ENCODE measurements around the gene LCN1. TPM values are rescaled to one million over a fixed set of nuclear protein-coding genes. Genes with fewer than 3 reads are reported as not detected.

LCN1 gene
- total RNA-seq, 2 donors from 2014 or later: not detected

DNA sequence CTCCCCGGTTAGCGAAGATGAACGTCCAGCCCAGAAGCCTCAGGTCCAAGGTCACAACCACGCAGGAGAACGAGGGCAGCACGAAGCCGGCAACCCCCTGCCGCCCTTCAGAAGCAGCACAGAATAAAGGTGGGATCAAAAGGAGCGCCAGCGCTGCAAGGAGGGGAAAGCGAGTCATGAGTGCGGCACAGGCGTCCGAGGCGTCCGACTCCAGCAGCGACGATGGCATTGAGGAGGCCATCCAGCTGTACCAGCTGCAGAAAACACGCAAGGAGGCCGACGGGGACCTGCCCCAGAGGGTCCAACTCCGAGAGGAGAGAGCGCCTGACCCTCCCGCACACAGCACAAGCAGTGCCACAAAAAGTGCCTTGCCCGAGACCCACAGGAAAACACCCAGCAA, 35.9 kb upstream of the LCN1 start:
- DNase-seq (no peak), ATAC-seq (no peak)
- intact Hi-C loops (cut with DNase I): no loop called here
- TF ChIP-seq, protein P1, sequence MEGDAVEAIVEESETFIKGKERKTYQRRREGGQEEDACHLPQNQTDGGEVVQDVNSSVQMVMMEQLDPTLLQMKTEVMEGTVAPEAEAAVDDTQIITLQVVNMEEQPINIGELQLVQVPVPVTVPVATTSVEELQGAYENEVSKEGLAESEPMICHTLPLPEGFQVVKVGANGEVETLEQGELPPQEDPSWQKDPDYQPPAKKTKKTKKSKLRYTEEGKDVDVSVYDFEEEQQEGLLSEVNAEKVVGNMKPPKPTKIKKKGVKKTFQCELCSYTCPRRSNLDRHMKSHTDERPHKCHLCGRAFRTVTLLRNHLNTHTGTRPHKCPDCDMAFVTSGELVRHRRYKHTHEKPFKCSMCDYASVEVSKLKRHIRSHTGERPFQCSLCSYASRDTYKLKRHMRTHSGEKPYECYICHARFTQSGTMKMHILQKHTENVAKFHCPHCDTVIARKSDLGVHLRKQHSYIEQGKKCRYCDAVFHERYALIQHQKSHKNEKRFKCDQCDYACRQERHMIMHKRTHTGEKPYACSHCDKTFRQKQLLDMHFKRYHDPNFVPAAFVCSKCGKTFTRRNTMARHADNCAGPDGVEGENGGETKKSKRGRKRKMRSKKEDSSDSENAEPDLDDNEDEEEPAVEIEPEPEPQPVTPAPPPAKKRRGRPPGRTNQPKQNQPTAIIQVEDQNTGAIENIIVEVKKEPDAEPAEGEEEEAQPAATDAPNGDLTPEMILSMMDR (IDR thresholded peaks at IDR 0.05): no peak
- TF ChIP-seq POLR2A (IDR thresholded peaks at IDR 0.05): no peak
- 89 to 94% methylated on average over 24 to 25 of the region's 25 CpGs for WGBS, 2 donors
- no peak overlapping the region for H3K4me3 ChIP-seq
- H3K27ac ChIP-seq: no peak overlapping the region
- H3K9me3 ChIP-seq: no peaks in the 10 kb centered on the region
- no peaks in the 10 kb centered on the region for H3K27me3 ChIP-seq
- peaks cover 18% of the 10 kb centered on the region for H3K4me1 ChIP-seq
- peaks cover 0 to 20% of the 10 kb centered on the region in 2 donors for H3K36me3 ChIP-seq (replicated peaks in 1 of 2; ENCODE audit: insufficient read depth in 1 of 2, low read depth in 2 of 2)

DNA sequence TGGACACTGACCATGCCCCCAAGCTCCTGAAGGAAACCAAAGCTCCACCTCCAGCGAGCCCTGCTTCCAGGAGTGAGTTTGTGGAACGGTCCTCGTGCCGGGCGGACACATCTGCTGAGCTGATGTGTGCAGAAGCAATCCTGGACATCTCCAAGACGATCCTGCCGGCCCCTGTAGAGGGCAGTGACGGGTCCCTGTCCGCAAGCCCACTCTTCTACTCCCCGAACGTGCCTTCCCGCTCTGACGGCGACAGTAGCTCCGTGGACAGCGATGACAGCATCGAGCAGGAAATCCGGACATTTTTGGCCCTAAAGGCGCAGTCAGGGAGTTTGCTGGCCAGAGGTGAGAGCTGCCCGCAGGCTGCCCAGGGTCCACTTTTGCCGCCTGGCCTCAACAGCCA, 35.4 kb upstream of the LCN1 start:
- intact Hi-C loops (cut with DNase I): no loop called here
- Histone ChIP-seq H3K4me1 (peaks cover 15% of the 10 kb centered on the region), H3K27me3 (no peaks in the 10 kb centered on the region), H3K4me3 (no peak overlapping the region), H3K36me3 (replicated peaks in 1 of 2; ENCODE audit: insufficient read depth in 1 of 2, low read depth in 2 of 2) (peaks cover 0 to 20% of the 10 kb centered on the region in 2 donors), H3K27ac (no peak overlapping the region), H3K9me3 (no peaks in the 10 kb centered on the region)
- ATAC-seq: no peak
- TF ChIP-seq, protein P1 (IDR thresholded peaks at IDR 0.05): no peak
- no peak for TF ChIP-seq POLR2A (IDR thresholded peaks at IDR 0.05)
- no peak for DNase-seq
- 91 to 92% methylated on average over 14 to 18 of the region's 21 CpGs for WGBS, 2 donors

DNA sequence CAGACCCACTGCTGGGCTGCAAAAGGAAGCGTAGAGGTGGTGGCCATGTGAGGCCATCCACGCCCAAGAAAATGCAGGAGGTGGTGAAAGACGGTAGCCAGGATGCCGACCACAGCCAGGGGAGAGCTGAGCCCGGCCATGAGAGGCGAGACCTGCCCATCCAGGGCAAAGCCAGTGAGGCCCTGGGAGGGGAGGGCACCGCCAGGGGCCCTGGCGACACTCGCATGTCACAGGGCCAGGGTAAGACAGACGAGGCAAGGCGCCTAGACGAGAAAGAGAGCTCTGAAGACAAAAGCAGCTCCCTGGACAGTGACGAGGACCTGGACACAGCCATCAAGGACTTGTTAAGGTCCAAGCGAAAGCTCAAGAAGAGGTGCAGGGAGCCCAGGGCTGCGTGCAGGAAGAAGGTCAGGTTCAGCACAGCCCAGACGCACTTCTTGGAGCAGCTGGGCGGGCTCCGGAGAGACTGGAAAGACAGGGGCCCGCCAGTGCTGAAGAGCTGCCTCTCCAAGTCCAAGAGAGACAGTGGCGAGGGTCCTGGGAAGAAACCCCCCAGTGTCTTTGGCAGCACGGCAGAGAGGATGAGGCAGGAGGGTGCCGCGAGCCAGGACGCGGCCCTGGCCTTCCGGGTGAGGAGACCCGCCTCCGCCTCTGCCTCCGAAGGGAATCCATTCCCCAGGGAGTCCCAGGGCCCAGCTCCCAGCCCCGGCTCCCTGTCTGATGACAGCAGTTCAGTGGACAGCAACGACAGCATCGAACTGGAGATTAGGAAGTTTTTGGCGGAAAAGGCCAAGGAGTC, 34.8 kb upstream of the LCN1 start:
- Histone ChIP-seq H3K9me3 (no peaks in the 10 kb centered on the region), H3K36me3 (replicated peaks in 1 of 2; ENCODE audit: insufficient read depth in 1 of 2, low read depth in 2 of 2) (peaks cover 0 to 20% of the 10 kb centered on the region in 2 donors), H3K4me3 (no peak overlapping the region), H3K4me1 (peaks cover 8% of the 10 kb centered on the region), H3K27me3 (no peaks in the 10 kb centered on the region), H3K27ac (no peak overlapping the region)
- TF ChIP-seq POLR2A (IDR thresholded peaks at IDR 0.05): no peak
- TF ChIP-seq, protein P1 (IDR thresholded peaks at IDR 0.05): no peak
- ATAC-seq (no peak), DNase-seq (no peak)
- 93% methylated on average over 23 to 33 of the region's 33 CpGs for WGBS, 2 donors
- intact Hi-C loops (cut with DNase I): no loop called here

DNA sequence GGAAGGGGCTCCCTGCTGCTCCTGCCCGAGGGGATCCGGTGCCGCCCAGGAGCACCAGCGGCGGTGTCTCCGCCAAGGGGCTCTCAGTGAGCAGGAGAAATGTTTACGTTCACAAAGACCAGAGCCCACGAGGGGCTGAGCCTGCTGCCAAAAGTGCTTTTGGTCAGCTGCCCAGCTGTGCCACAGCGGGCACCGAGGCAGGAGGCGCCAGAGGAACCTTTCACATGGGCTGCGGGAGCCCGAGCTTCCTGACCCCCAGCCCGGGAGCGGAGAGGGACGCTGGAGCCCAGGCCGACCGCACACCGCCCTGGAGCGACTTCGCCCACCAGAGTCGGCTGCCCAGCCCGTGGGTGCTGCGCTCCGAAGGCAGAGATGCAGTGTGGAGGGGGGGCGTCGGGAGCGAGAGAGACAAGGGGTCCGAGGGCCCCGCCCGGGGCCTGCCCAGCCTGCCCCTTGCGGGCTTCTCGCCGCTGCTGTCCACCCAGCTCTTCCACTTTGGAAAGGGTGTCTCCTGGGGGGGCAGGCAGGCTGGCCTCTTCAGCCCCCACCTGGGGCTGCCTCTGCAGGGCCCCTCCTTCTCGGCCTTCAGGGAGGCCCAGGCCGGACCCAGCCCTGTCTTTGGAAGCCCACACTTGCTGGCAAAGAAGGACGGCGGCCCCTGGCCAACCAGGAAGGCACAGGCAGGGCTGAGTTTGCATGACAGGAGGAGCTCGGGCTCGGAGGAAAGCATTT, 33.8 kb upstream of the LCN1 start:
- intact Hi-C loops (cut with DNase I): no loop called here
- Histone ChIP-seq H3K27me3 (no peaks in the 10 kb centered on the region), H3K9me3 (no peaks in the 10 kb centered on the region), H3K4me1 (no peaks in the 10 kb centered on the region), H3K27ac (no peak overlapping the region), H3K4me3 (no peak overlapping the region), H3K36me3 (replicated peaks in 1 of 2; ENCODE audit: insufficient read depth in 1 of 2, low read depth in 2 of 2) (peaks cover 0 to 20% of the 10 kb centered on the region in 2 donors)
- TF ChIP-seq, protein P1 (IDR thresholded peaks at IDR 0.05): no peak
- TF ChIP-seq POLR2A (IDR thresholded peaks at IDR 0.05): no peak
- ATAC-seq (no peak), DNase-seq (no peak)
- 92 to 96% methylated on average over 12 to 31 of the region's 40 CpGs for WGBS, 2 donors

All from body of pancreas (tissue), 4 donors.